ENCODE results near the gene RUNX2.

- TF ChIP-seq YY1 (IDR thresholded peaks at IDR 0.05; ENCODE audit: low read depth) (peak; percentile 85), CEBPB (IDR thresholded peaks at IDR 0.05) (no peak), MAX (IDR thresholded peaks at IDR 0.05) (peak; percentile 94), EP300 (IDR thresholded peaks at IDR 0.05; ENCODE audit: borderline replicate concordance) (no peak)
Measured at GRCh38 chr6:45377554-45378333, 49.6 kb downstream of the RUNX2 start, which contains the start of gene SUPT3H.
